Loucy (cell line): Measurements from ENCODE around the gene ANGEL1.
A peak's percentile ranks its signal among the peaks of the same experiment; 100 is the strongest.

Source experiments
- H2AFZ ChIP-seq: fragments of 200-600 bp; sonication (generic); 2 replicates; pipeline ENCODE4 v1.6.0; 2016; ENCODE audit warnings: antibody characterized with exemption, mild to moderate bottlenecking, low read length, moderate library complexity
- H3F3A ChIP-seq: fragments of 200-600 bp; 2 replicates; pipeline ENCODE4 v1.6.0; 2016; ENCODE audit warnings: antibody characterized with exemption, low read depth, mild to moderate bottlenecking
- H3K27me3 ChIP-seq: fragments of 200-600 bp; sonication (generic); 2 replicates; pipeline ENCODE4 v1.6.1; 2014; ENCODE audit warnings: low read length, mild to moderate bottlenecking; ENCODE audit not compliant: insufficient read depth, poor library complexity, severe bottlenecking
- H3K36me3 ChIP-seq: fragments of 200-600 bp; sonication (generic); 2 replicates; pipeline ENCODE4 v1.6.1; 2016; ENCODE audit warnings: low read length; ENCODE audit not compliant: insufficient read depth
- H3K4me1 ChIP-seq: fragments of 200-600 bp; sonication (generic); 2 replicates; pipeline ENCODE4 v1.5.1; 2014; ENCODE audit warnings: low read length, mild to moderate bottlenecking; ENCODE audit not compliant: insufficient read depth, poor library complexity, severe bottlenecking
- H3K4me2 ChIP-seq: fragments of 200-600 bp; sonication (generic); 2 replicates; pipeline ENCODE4 v1.6.0; 2014; ENCODE audit warnings: antibody characterized with exemption, low read length, low read depth, mild to moderate bottlenecking; ENCODE audit not compliant: poor library complexity, severe bottlenecking
- H3K4me3 ChIP-seq: fragments of 200-600 bp; sonication (generic); 2 replicates; pipeline ENCODE4 v1.5.1; 2014; ENCODE audit warnings: low read length, mild to moderate bottlenecking, mixed read lengths; ENCODE audit not compliant: poor library complexity, severe bottlenecking
- H3K79me2 ChIP-seq: fragments of 200-600 bp; sonication (generic); 2 replicates; pipeline ENCODE4 v1.6.1; 2014; ENCODE audit warnings: low read length; ENCODE audit not compliant: insufficient read depth
- H3K9ac ChIP-seq: fragments of 200-600 bp; sonication (generic); 2 replicates; pipeline ENCODE4 v1.6.0; 2014; ENCODE audit warnings: mild to moderate bottlenecking, low read depth, low read length, moderate library complexity; ENCODE audit not compliant: poor library complexity, severe bottlenecking
- H3K9me2 ChIP-seq: fragments of 200-600 bp; sonication (generic); replicated peaks from 2 replicates; pipeline ENCODE4 v1.6.1; 2016; ENCODE audit warnings: low read depth, low read length, mixed read lengths
- H3K9me3 ChIP-seq: fragments of 200-600 bp; sonication (generic); 2 replicates; pipeline ENCODE4 v1.6.1; 2014; ENCODE audit warnings: mild to moderate bottlenecking, antibody characterized with exemption, low read length, low read depth; ENCODE audit not compliant: insufficient read depth
- H4K20me1 ChIP-seq: fragments of 200-600 bp; sonication (generic); 2 replicates; pipeline ENCODE4 v1.6.0; 2014; ENCODE audit warnings: antibody characterized with exemption, low read length, mild to moderate bottlenecking; ENCODE audit not compliant: insufficient read depth, poor library complexity, severe bottlenecking
- CTCF ChIP-seq: fragments of 200-600 bp; sonication (generic); conservative IDR thresholded peaks from 2 replicates; pipeline ENCODE4 v1.5.1; 2014; ENCODE audit warnings: mild to moderate bottlenecking, antibody characterized with exemption, low read length
- EZH2phosphoT487 ChIP-seq: fragments of 200-600 bp; IDR thresholded peaks from 2 replicates; pipeline ENCODE4 v1.6.1; 2018; ENCODE audit warnings: antibody characterized with exemption, mild to moderate bottlenecking, moderate library complexity, borderline replicate concordance

ANGEL1 gene

GRCh38 chr14:76812422-76813383 lies at the start of gene ANGEL1:
Gene ANGEL1, minus strand, starts transcription at chr14:76812882. Its CDS starts 55 bp downstream, at chr14:76812827.
- H4K20me1 ChIP-seq, result no peaks in the 10 kb centered on the region
- H3K4me3 ChIP-seq, result peak within 1 kb of the TSS; percentile 75
- H3K27me3 ChIP-seq, result peaks cover 1% of the 10 kb centered on the region

GRCh38 chr14:76861574-76862255 lies 49.0 kb upstream of the ANGEL1 start:
- H3K79me2 ChIP-seq, result no peaks in the 10 kb centered on the region
- H3K4me1 ChIP-seq, result no peaks in the 10 kb centered on the region
- no peaks in the 10 kb centered on the region for H3K36me3 ChIP-seq
- peaks cover 3% of the 10 kb centered on the region for H3K27me3 ChIP-seq
- no peak overlapping the region for H3K9ac ChIP-seq
- no peak overlapping the region for H3K4me2 ChIP-seq
- no peak for TF ChIP-seq CTCF
- no peak for TF ChIP-seq EZH2phosphoT487
- no peak overlapping the region for H2AFZ ChIP-seq
- no peaks in the 10 kb centered on the region for H3K9me2 ChIP-seq
- no peaks in the 10 kb centered on the region for H3K9me3 ChIP-seq
- no peak overlapping the region for H3K4me3 ChIP-seq
- no peaks in the 10 kb centered on the region for H4K20me1 ChIP-seq
- H3F3A ChIP-seq, result no peaks in the 10 kb centered on the region

More at GRCh38 chr14:76812422-76813383, at the start of gene ANGEL1:
- TF ChIP-seq CTCF (no peak), EZH2phosphoT487 (no peak)
- no peaks in the 10 kb centered on the region for H3K9me2 ChIP-seq
- peak within 1 kb of the TSS; percentile 94 for H2AFZ ChIP-seq
- no peaks in the 10 kb centered on the region for H3F3A ChIP-seq
- no peaks in the 10 kb centered on the region for H3K9me3 ChIP-seq
- peak within 1 kb of the TSS; percentile 84 for H3K4me2 ChIP-seq
- H3K79me2 ChIP-seq, result peaks cover 6% of the 10 kb centered on the region; the same call in 1 of the 2 replicates
- H3K4me1 ChIP-seq, result peaks cover 15% of the 10 kb centered on the region
- peak within 1 kb of the TSS; percentile 75 for H3K9ac ChIP-seq
- H3K36me3 ChIP-seq, result no peaks in the 10 kb centered on the region

- Histone ChIP-seq H3K9me3 (no peaks in the 10 kb centered on the region), H3K4me2 (no peak overlapping the region), H3K27me3 (peaks cover 17% of the 10 kb centered on the region), H3K9ac (no peak overlapping the region), H3F3A (no peaks in the 10 kb centered on the region), H3K36me3 (no peaks in the 10 kb centered on the region), H3K4me3 (no peak overlapping the region), H2AFZ (no peak overlapping the region), H4K20me1 (no peaks in the 10 kb centered on the region), H3K79me2 (no peaks in the 10 kb centered on the region), H3K4me1 (no peaks in the 10 kb centered on the region), H3K9me2 (no peaks in the 10 kb centered on the region)
- no peak for TF ChIP-seq CTCF
- no peak for TF ChIP-seq EZH2phosphoT487
Observed at GRCh38 chr14:76856769-76857168, 44.1 kb upstream of the ANGEL1 start.
